HG02884 (cell line): Measurements from ENCODE around the gene ACSF3.
"Not testable (repeated sequence)": the region's sequence is repeated elsewhere in the genome, so short reads cannot be mapped to it uniquely, and the experiment has no call there.

ENCODE experiments used
- ATAC-seq: cut with Tn5 transposase; IDR thresholded peaks from one replicate; pipeline ENCODE4 v1.9.1; 2021; ENCODE audit warnings: mild to moderate bottlenecking, moderate library complexity; ENCODE audit not compliant: unreplicated experiment

ACSF3 gene

GRCh38 chr16:89072548-89073130, 21.0 kb upstream of the ACSF3 start:
- ATAC-seq: no peak

- no peak for ATAC-seq
These were observed 20.1 kb upstream of the ACSF3 start for GRCh38 chr16:89073346-89074071.

GRCh38 chr16:89074072-89074674, 19.5 kb upstream of the ACSF3 start:
- not testable (repeated sequence) for ATAC-seq

GRCh38 chr16:89074803-89075688, 18.6 kb upstream of the ACSF3 start:
- ATAC-seq: no peak

- ATAC-seq: no peak
These were observed 17.5 kb upstream of the ACSF3 start for GRCh38 chr16:89076159-89076558.

GRCh38 chr16:89077076-89077475, 16.6 kb upstream of the ACSF3 start:
- ATAC-seq: no peak

- ATAC-seq: no peak
These were observed 15.5 kb upstream of the ACSF3 start for GRCh38 chr16:89078172-89078571.

GRCh38 chr16:89079434-89079980, 14.1 kb upstream of the ACSF3 start:
- ATAC-seq: no peak

GRCh38 chr16:89080196-89080853, 13.3 kb upstream of the ACSF3 start:
- ATAC-seq: no peak

- no peak for ATAC-seq
These were observed 12.1 kb upstream of the ACSF3 start for GRCh38 chr16:89081556-89081955.

- no peak for ATAC-seq
These were observed 9.2 kb upstream of the ACSF3 start for GRCh38 chr16:89084411-89084810.

GRCh38 chr16:89084814-89085612, 8.6 kb upstream of the ACSF3 start:
- ATAC-seq: no peak

- no peak for ATAC-seq
These were observed 7.9 kb upstream of the ACSF3 start for GRCh38 chr16:89085755-89086154.

GRCh38 chr16:89087922-89088497, 5.6 kb upstream of the ACSF3 start:
- no peak for ATAC-seq

- ATAC-seq: no peak
These were observed 4.5 kb upstream of the ACSF3 start for GRCh38 chr16:89089120-89089519.

GRCh38 chr16:89090182-89090630, 3.4 kb upstream of the ACSF3 start:
- ATAC-seq: no peak

- ATAC-seq: no peak
These were observed 2.8 kb upstream of the ACSF3 start for GRCh38 chr16:89090669-89091426.

GRCh38 chr16:89092013-89092412, 1.6 kb upstream of the ACSF3 start:
- no peak for ATAC-seq

- not testable (repeated sequence) for ATAC-seq
These were observed 425 bp upstream of the ACSF3 start for GRCh38 chr16:89093252-89093601.
